ENCODE results near the gene ZNF384. TPM values are rescaled to one million over a fixed set of nuclear protein-coding genes. Genes with fewer than 3 reads are reported as not detected.

Gene ZNF384
- polyA plus RNA-seq, 1 experiment, result 57.0 TPM

DNA sequence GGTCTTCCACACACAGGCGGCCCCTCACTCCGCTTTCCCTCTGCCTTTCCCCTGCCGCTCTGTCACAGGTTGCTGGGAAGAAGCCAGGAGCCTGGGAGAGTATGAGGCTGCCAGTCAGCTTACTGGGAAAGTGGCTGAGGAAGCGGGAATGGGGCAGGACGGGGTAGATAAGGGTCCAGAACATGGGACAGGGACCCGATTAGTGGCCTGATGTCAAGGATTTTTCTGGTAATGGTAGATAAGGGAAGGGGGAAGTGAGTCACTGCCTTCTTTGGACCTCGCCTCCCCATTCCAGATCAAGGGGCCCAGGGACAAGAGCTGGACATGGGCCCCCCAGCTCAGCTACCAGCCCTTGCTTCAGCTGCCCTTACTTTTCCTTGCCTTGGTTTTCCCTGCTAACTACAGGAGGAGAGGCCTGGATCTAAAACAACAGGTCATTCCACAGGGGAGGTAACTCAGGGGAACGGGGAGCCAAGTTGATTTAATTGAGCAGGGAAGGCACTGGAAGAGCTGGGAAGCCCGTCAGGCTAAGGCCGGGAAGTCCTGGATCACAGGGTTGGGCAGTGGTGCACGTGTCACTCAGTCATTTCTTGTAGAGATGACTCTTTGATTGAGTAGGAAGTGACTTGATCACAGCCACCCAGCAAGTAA lies 49.9 kb downstream of the ZNF384 start:
- no peak for DNase-seq (ENCODE audit: low read depth)
- ChIA-PET POLR2A (interaction anchor here (0.5 kb wide), 1 partner anchor 9 kb away, joined by 3 read pairs; no protein-coding TSS in a partner anchor), CTCF (interaction anchor here (0.9 to 1.0 kb wide), 2 partner anchors 17 to 19 kb away, joined by 3 read pairs; no protein-coding TSS in a partner anchor)
- TF ChIP-seq, protein P1, sequence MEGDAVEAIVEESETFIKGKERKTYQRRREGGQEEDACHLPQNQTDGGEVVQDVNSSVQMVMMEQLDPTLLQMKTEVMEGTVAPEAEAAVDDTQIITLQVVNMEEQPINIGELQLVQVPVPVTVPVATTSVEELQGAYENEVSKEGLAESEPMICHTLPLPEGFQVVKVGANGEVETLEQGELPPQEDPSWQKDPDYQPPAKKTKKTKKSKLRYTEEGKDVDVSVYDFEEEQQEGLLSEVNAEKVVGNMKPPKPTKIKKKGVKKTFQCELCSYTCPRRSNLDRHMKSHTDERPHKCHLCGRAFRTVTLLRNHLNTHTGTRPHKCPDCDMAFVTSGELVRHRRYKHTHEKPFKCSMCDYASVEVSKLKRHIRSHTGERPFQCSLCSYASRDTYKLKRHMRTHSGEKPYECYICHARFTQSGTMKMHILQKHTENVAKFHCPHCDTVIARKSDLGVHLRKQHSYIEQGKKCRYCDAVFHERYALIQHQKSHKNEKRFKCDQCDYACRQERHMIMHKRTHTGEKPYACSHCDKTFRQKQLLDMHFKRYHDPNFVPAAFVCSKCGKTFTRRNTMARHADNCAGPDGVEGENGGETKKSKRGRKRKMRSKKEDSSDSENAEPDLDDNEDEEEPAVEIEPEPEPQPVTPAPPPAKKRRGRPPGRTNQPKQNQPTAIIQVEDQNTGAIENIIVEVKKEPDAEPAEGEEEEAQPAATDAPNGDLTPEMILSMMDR (IDR thresholded peaks at IDR 0.05; ENCODE audit: insufficient read depth, low read depth, low read length), result no peak
- Histone ChIP-seq H3K27me3 (ENCODE audit: control insufficient read depth, insufficient read depth, low read length) (peaks cover 3% of the 10 kb centered on the region), H3K36me3 (ENCODE audit: control insufficient read depth, insufficient read depth, low read length) (no peaks in the 10 kb centered on the region), H3K4me3 (ENCODE audit: low read depth, low read length) (no peak overlapping the region)

DNA sequence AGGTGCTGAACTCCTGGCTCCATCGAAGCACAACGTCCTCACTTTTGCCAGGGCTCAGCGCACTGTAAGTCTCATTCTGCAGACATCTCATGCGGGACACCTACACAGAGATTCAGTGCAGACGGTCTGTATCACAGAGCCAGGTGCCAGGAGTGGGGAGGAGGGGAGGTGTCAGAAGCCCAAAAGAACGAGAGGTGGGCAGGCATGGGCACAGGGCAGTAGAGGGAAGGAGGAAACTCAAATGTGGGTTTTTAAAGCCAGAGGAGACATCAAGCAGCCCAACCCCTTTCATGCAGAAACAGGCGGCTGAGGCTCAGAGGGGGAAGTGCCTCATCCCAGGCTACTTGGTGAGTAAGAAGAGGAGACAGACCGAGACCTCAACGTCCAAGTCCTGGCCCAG lies 50.9 kb downstream of the ZNF384 start:
- Histone ChIP-seq H3K4me3 (ENCODE audit: low read depth, low read length) (no peak overlapping the region), H3K36me3 (ENCODE audit: control insufficient read depth, insufficient read depth, low read length) (no peaks in the 10 kb centered on the region), H3K27me3 (ENCODE audit: control insufficient read depth, insufficient read depth, low read length) (peaks cover 3% of the 10 kb centered on the region)
- no peak for DNase-seq (ENCODE audit: low read depth)
- ChIA-PET CTCF (no interaction called here), POLR2A (no interaction called here)
- TF ChIP-seq, protein P1 (IDR thresholded peaks at IDR 0.05; ENCODE audit: insufficient read depth, low read depth, low read length), result no peak

DNA sequence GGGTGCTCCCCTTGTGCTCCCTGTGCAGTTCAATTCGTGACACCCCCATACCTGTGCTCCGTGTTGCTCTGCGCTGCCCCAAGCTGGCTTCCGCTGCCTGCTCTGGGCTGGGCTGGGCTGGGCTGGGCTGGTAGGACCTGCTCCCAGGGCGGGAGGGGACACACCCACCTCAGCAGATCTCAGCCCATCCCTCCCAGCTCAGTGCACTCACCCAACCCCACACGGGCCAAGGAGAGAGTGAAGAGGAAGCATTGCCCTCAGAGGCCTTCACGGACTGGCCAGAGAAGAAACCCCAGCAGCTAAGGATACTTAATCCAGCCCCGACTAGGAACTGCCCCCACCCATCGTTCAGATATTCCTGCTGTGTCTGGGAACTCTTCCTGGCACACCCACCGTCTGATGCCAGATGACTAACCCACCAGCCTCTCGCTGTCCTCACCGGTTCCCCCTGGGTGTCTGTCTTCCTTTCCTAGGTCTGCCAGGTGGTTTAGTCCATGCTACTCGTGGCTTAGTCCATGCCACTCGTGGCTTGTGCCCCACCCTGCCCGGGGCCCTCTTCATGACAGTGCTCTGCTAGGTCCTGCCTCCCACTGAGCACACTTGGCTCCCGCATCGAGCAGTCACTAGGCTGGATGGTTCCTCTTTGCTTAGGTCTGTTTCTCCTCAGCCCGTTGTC lies 53.2 kb downstream of the ZNF384 start, which contains the start of gene LPAR5:
Gene LPAR5, minus strand, starts transcription at position 104 of the 676 bp plus-strand sequence. CDS start 14,711 bp downstream, outside the sequence.
- POLR2A ChIA-PET, result no interaction called here
- H3K27me3 ChIP-seq (ENCODE audit: control insufficient read depth, insufficient read depth, low read length), result peaks cover 3% of the 10 kb centered on the region
- CTCF ChIA-PET, result interaction anchor here (1.6 kb wide), 1 partner anchor 15 kb away, joined by 5 read pairs; no protein-coding TSS in a partner anchor
- DNase-seq (ENCODE audit: low read depth), result no peak
- H3K36me3 ChIP-seq (ENCODE audit: control insufficient read depth, insufficient read depth, low read length), result no peaks in the 10 kb centered on the region
- TF ChIP-seq, protein P1 (IDR thresholded peaks at IDR 0.05; ENCODE audit: insufficient read depth, low read depth, low read length), result no peak
- H3K4me3 ChIP-seq (ENCODE audit: low read depth, low read length), result no peak within 1 kb of the TSS

DNA sequence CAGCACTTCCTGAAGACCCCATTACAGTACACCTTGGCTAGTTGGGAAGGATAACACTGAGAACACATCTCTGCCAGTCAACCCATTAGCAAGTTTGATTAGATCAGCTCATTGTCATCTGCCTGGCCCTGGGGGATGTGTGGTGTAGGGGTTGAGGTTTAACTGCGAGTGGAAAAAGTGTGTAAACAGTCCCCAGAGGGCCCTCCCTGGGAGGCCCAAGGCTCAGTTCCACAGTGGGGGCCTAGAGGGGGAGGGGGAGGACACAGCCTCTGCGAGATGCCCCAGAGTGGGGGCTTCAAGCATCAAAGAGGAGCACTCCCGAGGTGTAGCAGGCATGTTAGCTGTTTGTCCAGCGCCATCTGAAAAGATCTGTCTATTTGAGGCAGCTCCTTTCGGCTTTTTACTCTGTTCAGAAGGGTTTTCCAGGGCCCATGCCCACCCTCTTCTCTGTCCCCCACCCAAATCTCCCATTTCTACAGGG lies 53.8 kb downstream of the ZNF384 start:
- Histone ChIP-seq H3K4me3 (ENCODE audit: low read depth, low read length) (no peak overlapping the region), H3K36me3 (ENCODE audit: control insufficient read depth, insufficient read depth, low read length) (no peaks in the 10 kb centered on the region), H3K27me3 (ENCODE audit: control insufficient read depth, insufficient read depth, low read length) (peaks cover 2% of the 10 kb centered on the region)
- POLR2A ChIA-PET, result no interaction called here
- TF ChIP-seq, protein P1 (IDR thresholded peaks at IDR 0.05; ENCODE audit: insufficient read depth, low read depth, low read length), result no peak
- DNase-seq (ENCODE audit: low read depth), result no peak
- CTCF ChIA-PET, result interaction anchor here (1.6 kb wide), 1 partner anchor 15 kb away, joined by 5 read pairs; no protein-coding TSS in a partner anchor
